K562 (cell line): ENCODE data around the gene ARHGEF10L. TPM values are rescaled to one million over a fixed set of nuclear protein-coding genes. Genes with fewer than 3 reads are reported as not detected.

Source experiments
- ATAC-seq: fragments of 200-7000 bp; cut with Tn5 transposase; 3 replicates; pipeline ENCODE4 v1.9.1; 2020; ENCODE audit warnings: moderate library complexity
- BruUV-seq: library from RNA; stranded (reverse); fragments of 400-500 nt; replicated peaks from 2 replicates; lab custom pipeline; 2021; lab: Mats Ljungman, UMichigan
- CTCF ChIA-PET: fragments of 300-600 bp; formaldehyde crosslinking; extraction: SDS; loops from one replicate; lab custom pipeline; 2021; ENCODE audit warnings: low intra/inter-chr PET ratio; lab: Yijun Ruan, JAX
- POLR2A ChIA-PET: fragments of 300-600, 350-650 bp; sonication (Branson Sonifier 250); formaldehyde crosslinking; extraction: SDS; loops from one replicate; lab custom pipeline; 2021; ENCODE audit warnings: antibody characterized with exemption, inconsistent platforms; lab: Yijun Ruan, JAX
- DNase-seq, 4 experiments: peaks; one replicate each; pipeline versions ENCODE4 v3.0.0 to v3.0.0-alpha.2; 2011 to 2018; ENCODE audit warnings: low spot score in 3 of 4, mixed read lengths in 3 of 4; ENCODE audit errors: extremely low read depth in 1 of 4
- FAIRE-seq: peaks from 2 replicates; lab custom pipeline; 2011; peaks lifted over from hg19 to GRCh38; lab: Jason Lieb, UNC
- H2AFZ ChIP-seq: 2 replicates; pipeline ENCODE4 v1.6.0; 2011; ENCODE audit warnings: low read depth, low read length, control low read depth, inconsistent platforms
- H3K27ac ChIP-seq: fragments of 200-600 bp; 3 replicates; pipeline ENCODE4 v1.8.0; 2011; ENCODE audit warnings: low read depth, mild to moderate bottlenecking, control low read depth, inconsistent platforms, low read length, moderate library complexity, mixed read lengths; ENCODE audit errors: extremely low read depth
- H3K27me3 ChIP-seq, 2 experiments: fragments of 300-600 bp in 1 of 2; 2 replicates in 1 of 2; 3 replicates in 1 of 2; pipeline versions ENCODE4 v1.6.0 to v1.8.0; 2011; ENCODE audit warnings: inconsistent platforms in 2 of 2, low read length in 2 of 2, mild to moderate bottlenecking in 1 of 2, mixed read lengths in 1 of 2, moderate library complexity in 1 of 2; ENCODE audit not compliant: control insufficient read depth in 2 of 2, insufficient read depth in 2 of 2
- H3K36me3 ChIP-seq: fragments of 300-600 bp; 3 replicates; pipeline ENCODE4 v1.8.0; 2011; ENCODE audit warnings: mild to moderate bottlenecking, low read length, inconsistent platforms; ENCODE audit not compliant: control insufficient read depth, insufficient read depth
- H3K4me1 ChIP-seq, 2 experiments: fragments of 200-600 bp in 1 of 2; replicated peaks in 1 of 2; 2 replicates in 1 of 2; 3 replicates in 1 of 2; pipeline versions ENCODE4 v1.5.1 to v1.8.0; 2011; ENCODE audit warnings: inconsistent platforms in 2 of 2, low read length in 2 of 2, mild to moderate bottlenecking in 1 of 2, mixed read lengths in 1 of 2, moderate library complexity in 1 of 2; ENCODE audit not compliant: control insufficient read depth in 2 of 2, insufficient read depth in 2 of 2
- H3K4me2 ChIP-seq: 2 replicates; pipeline ENCODE4 v1.6.1; 2011; ENCODE audit warnings: low read length, control low read depth, inconsistent platforms, mixed read lengths; ENCODE audit not compliant: insufficient read depth
- H3K4me3 ChIP-seq: fragments of 200-600 bp; sonication (generic), shearing (Covaris generic); 2 replicates; pipeline ENCODE4 v1.5.1; 2016; ENCODE audit warnings: control low read depth, inconsistent platforms
- H3K79me2 ChIP-seq: fragments of 200-600 bp; 3 replicates; pipeline ENCODE4 v1.8.0; 2011; ENCODE audit warnings: low read length, inconsistent platforms; ENCODE audit not compliant: control insufficient read depth, insufficient read depth
- H3K9ac ChIP-seq, 2 experiments: 2 replicates each; pipeline versions ENCODE4 v1.6.0 to v1.6.1; 2011; ENCODE audit warnings: low read depth in 2 of 2, low read length in 2 of 2, control low read depth in 1 of 2, inconsistent platforms in 1 of 2, mild to moderate bottlenecking in 1 of 2, mixed read lengths in 1 of 2; ENCODE audit not compliant: insufficient read depth in 1 of 2
- H3K9me1 ChIP-seq: one replicate; pipeline ENCODE4 v1.6.0; 2011; ENCODE audit warnings: inconsistent platforms, mild to moderate bottlenecking, low read length, moderate library complexity; ENCODE audit not compliant: control insufficient read depth, insufficient read depth
- H3K9me3 ChIP-seq: replicated peaks from 2 replicates; pipeline ENCODE4 v1.5.1; 2011; ENCODE audit warnings: low read depth, low read length, inconsistent platforms; ENCODE audit not compliant: control insufficient read depth, insufficient read depth
- H4K20me1 ChIP-seq: replicated peaks from 2 replicates; pipeline ENCODE4 v1.6.1; 2011; ENCODE audit warnings: low read length, inconsistent platforms, mixed read lengths; ENCODE audit not compliant: control insufficient read depth, insufficient read depth
- CTBP1 ChIP-seq: fragments of 450-650 bp; IDR thresholded peaks from 2 replicates; pipeline ENCODE4 v1.6.1; 2016; ENCODE audit warnings: borderline replicate concordance
- FOXA3 ChIP-seq, 2 experiments: fragments of 450-650 bp in 1 of 2; sonication (generic) in 1 of 2; formaldehyde crosslinking; IDR thresholded peaks in 1 of 2; conservative IDR thresholded peaks in 1 of 2; 2 replicates each; pipeline versions ENCODE4 v1.4.0 to v1.8.0; 2020 to 2022; ENCODE audit warnings: mild to moderate bottlenecking in 2 of 2, missing genetic modification reagents in 1 of 2
- HBP1 ChIP-seq: fragments of 450-650 bp; formaldehyde crosslinking; IDR thresholded peaks from 2 replicates; pipeline ENCODE4 v1.4.0; 2022; ENCODE audit warnings: missing genetic modification characterization
- MCM5 ChIP-seq: fragments of 450-650 bp; IDR thresholded peaks from 2 replicates; pipeline ENCODE4 v1.6.1; 2016; ENCODE audit warnings: low read depth
- NFIC ChIP-seq: fragments of 450-650 bp; IDR thresholded peaks from 2 replicates; pipeline ENCODE4 v1.6.1; 2017; ENCODE audit warnings: mild to moderate bottlenecking, inconsistent platforms
- PHF8 ChIP-seq: fragments of 200-600 bp; sonication (generic); IDR thresholded peaks from 2 replicates; pipeline ENCODE4 v1.6.1; 2012; ENCODE audit warnings: mixed run types, mild to moderate bottlenecking, inconsistent platforms, low read length, moderate library complexity, borderline replicate concordance
- RBM39 ChIP-seq: fragments of 200-400 bp; formaldehyde crosslinking; optimal IDR thresholded peaks from 2 replicates; pipeline ENCODE3; 2018; ENCODE audit warnings: low read depth, low read length
- SMAD3 ChIP-seq: fragments of 450-650 bp; formaldehyde crosslinking; conservative IDR thresholded peaks from 2 replicates; pipeline ENCODE4 v1.4.0; 2020; ENCODE audit warnings: mild to moderate bottlenecking
- STAT5A ChIP-seq: IDR thresholded peaks from 2 replicates; pipeline ENCODE4 v1.6.1; 2012; ENCODE audit warnings: low read length, inconsistent platforms, borderline replicate concordance
- WHSC1 ChIP-seq: IDR thresholded peaks from one replicate; pipeline ENCODE4 v1.6.1; 2012; ENCODE audit warnings: low read length, control low read depth, inconsistent platforms
- ZBTB40 ChIP-seq, 2 experiments: fragments of 450-650 bp in 1 of 2; sonication (generic) in 1 of 2; formaldehyde crosslinking in 1 of 2; IDR thresholded peaks; 2 replicates each; pipeline versions ENCODE4 v1.7.1 to v1.9.0; 2016 to 2022; ENCODE audit warnings: inconsistent platforms in 1 of 2, mild to moderate bottlenecking in 1 of 2, missing genetic modification reagents in 1 of 2
- ZNF263 ChIP-seq: sonication (generic); formaldehyde crosslinking; IDR thresholded peaks from 2 replicates; pipeline ENCODE4 v1.8.0; 2022; ENCODE audit warnings: mild to moderate bottlenecking, missing genetic modification reagents, borderline replicate concordance
- WGBS: fragments of 100-300 bp; shearing (Covaris generic); methylation state at CpG from one replicate; pipeline ENCODE4 v1.1.6; 2016; ENCODE audit warnings: low coverage, mixed read lengths; ENCODE audit not compliant: insufficient coverage; ENCODE audit errors: missing lambda C conversion rate; 5-methylcytosine and 5-hydroxymethylcytosine counted together
- in situ Hi-C: fragments of 300-500 bp; cut with MboI; formaldehyde crosslinking; loops from 4 replicates; pipeline ENCODE4 v1.15.0; 2018; ENCODE audit warnings: inconsistent platforms, mixed read lengths
- intact Hi-C: fragments of 100-400 bp; cut with micrococcal nuclease; formaldehyde crosslinking; loops from 2 replicates; pipeline ENCODE4 v1.14.2; 2022
- polyA plus RNA-seq, 8 experiments: library from polyadenylated mRNA; depleted of rRNA in 4 of 8; stranded (reverse) in 5 of 8; unstranded in 3 of 8; fragments of >200 nt; fragmentation: Nextera tagmentation in 2 of 8; fragmentation: Illumina TruSeq in 1 of 8; extraction: Ambion mirVana in 2 of 8; extraction: Trizol in 1 of 8; gene quantifications; 2 replicates each; pipeline versions ENCODE4 v1.2.1 to v1.2.3, GENCODE V29; 2011 to 2014; ENCODE audit warnings: inconsistent platforms in 1 of 8, missing spikeins in 1 of 8
- total RNA-seq, 7 experiments: library from RNA; depleted of rRNA in 6 of 7; stranded (reverse); fragments of >200 nt in 6 of 7; fragmentation: Illumina TruSeq in 2 of 7; extraction: Trizol in 2 of 7; gene quantifications; 2 replicates each; pipeline versions ENCODE4 v1.2.1 to v1.2.3, GENCODE V29; 2011 to 2021; ENCODE audit warnings: low replicate concordance in 1 of 7

The ARHGEF10L gene
- total and polyA plus RNA-seq, 9 of the 15 experiments (the other 6 are each of a cell fraction or from before 2014, with no cell fraction given), result 0.09 to 0.13 TPM; not detected in 7

- H4K20me1 ChIP-seq, result peaks cover 3% of the 10 kb centered on the region; the same call in 1 of the 2 replicates
- peaks cover 7% of the 10 kb centered on the region for H3K9me1 ChIP-seq
- DNase-seq, result no peak
- CTCF ChIA-PET, result interaction anchor here (0.5 to 4.1 kb wide), 5 partner anchors 15 to 144 kb away, joined by 3 to 26 read pairs (median 4); no protein-coding TSS in a partner anchor
- H3K27ac ChIP-seq, result no peak overlapping the region
- no peak for FAIRE-seq
- H3K9me3 ChIP-seq, result no peaks in the 10 kb centered on the region
- WGBS, result 3% methylated on average over 3 of the region's 3 CpGs
- H3K79me2 ChIP-seq, result no peaks in the 10 kb centered on the region
- in situ Hi-C loops (loop anchor here (5.0 kb wide), 2 partner anchors 104 to 1079 kb away; no protein-coding TSS in a partner anchor), intact Hi-C loops (no loop called here)
- H3K9ac ChIP-seq, result no peak overlapping the region
- H2AFZ ChIP-seq, result no peak overlapping the region
- no peak overlapping the region for H3K4me3 ChIP-seq
- ATAC-seq, result no peak
- H3K36me3 ChIP-seq, result no peaks in the 10 kb centered on the region
- H3K4me2 ChIP-seq, result no peak overlapping the region
- POLR2A ChIA-PET, result interaction anchor here (2.2 kb wide), 1 partner anchor 10 kb away, joined by 8 read pairs; no protein-coding TSS in a partner anchor
- no TSS peak for BruUV-seq
- peaks cover 20 to 39% of the 10 kb centered on the region in 2 experiments for H3K27me3 ChIP-seq
- H3K4me1 ChIP-seq, result no peaks in the 10 kb centered on the region
- TF ChIP-seq ZNF263 (no peak), CTBP1 (no peak), SMAD3 (CRISPR knock-in tag) (no peak), WHSC1 (no peak), RBM39 (no peak), NFIC (no peak), HBP1 (no peak), FOXA3 (CRISPR knock-in tag; conservative IDR thresholded peaks at IDR 0.05 in 1 of 2, IDR thresholded peaks at IDR 0.05 in 1 of 2) (no peak), STAT5A (no peak), ZBTB40 (IDR thresholded peaks at IDR 0.05) (no peak), ZBTB40 (CRISPR knock-in tag; IDR thresholded peaks at IDR 0.05) (no peak), PHF8 (no peak), MCM5 (no peak)
Observed at GRCh38 chr1:17503146-17503545, 36.4 kb upstream of the ARHGEF10L start.
